WTC11 (cell line): ENCODE results near the gene CDHR5. TPM values are rescaled to one million over a fixed set of nuclear protein-coding genes. Genes with fewer than 3 reads are reported as not detected.

ENCODE experiments used
- ATAC-seq: fragments of 200-7000 bp; cut with Tn5 transposase; 2 replicates; pipeline ENCODE4 v1.10.0; 2021; ENCODE audit warnings: mild to moderate bottlenecking, moderate library complexity
- CTCF ChIA-PET: fragments of 300-600 bp; sonication (Branson Sonifier 250); formaldehyde crosslinking; loops from one replicate; lab custom pipeline; 2021; ENCODE audit warnings: antibody characterized with exemption; lab: Charles Lee
- POLR2A ChIA-PET: fragments of 350-600 bp; sonication (Branson Sonifier 250); formaldehyde crosslinking; loops from one replicate; lab custom pipeline; 2021; ENCODE audit warnings: antibody characterized with exemption; lab: Charles Lee
- DNase-seq: peaks from one replicate; pipeline ENCODE4 v3.0.0; 2021; ENCODE audit warnings: low spot score
- H3K27ac Mint-ChIP-seq: 2 replicates; pipeline ENCODE4 v1.8.0; 2021; ENCODE audit warnings: mixed read lengths
- H3K27me3 Mint-ChIP-seq: 2 replicates; pipeline ENCODE4 v1.8.0; 2021; ENCODE audit warnings: low read depth, mild to moderate bottlenecking, moderate library complexity, mixed read lengths
- H3K36me3 Mint-ChIP-seq: 2 replicates; pipeline ENCODE4 v1.8.0; 2021; ENCODE audit warnings: mixed read lengths
- H3K4me1 Mint-ChIP-seq: 2 replicates; pipeline ENCODE4 v1.8.0; 2022; ENCODE audit warnings: mixed read lengths
- H3K4me3 Mint-ChIP-seq: 2 replicates; pipeline ENCODE4 v1.8.0; 2021; ENCODE audit warnings: mild to moderate bottlenecking, moderate library complexity, mixed read lengths
- H3K9me3 Mint-ChIP-seq: 2 replicates; pipeline ENCODE4 v1.8.0; 2021; ENCODE audit warnings: mixed read lengths
- ATF1 ChIP-seq: sonication (generic); formaldehyde crosslinking; IDR thresholded peaks from 2 replicates; pipeline ENCODE4 v1.8.1; 2023; ENCODE audit warnings: mild to moderate bottlenecking, moderate library complexity, missing genetic modification reagents
- CREM ChIP-seq: sonication (generic); formaldehyde crosslinking; IDR thresholded peaks from 2 replicates; pipeline ENCODE4 v1.8.1; 2022; ENCODE audit warnings: mild to moderate bottlenecking, missing genetic modification reagents, moderate library complexity
- CTCF ChIP-seq: fragments of 200-600 bp; IDR thresholded peaks from 2 replicates; pipeline ENCODE4 v1.8.0; 2022; ENCODE audit warnings: antibody characterized with exemption
- E2F1 ChIP-seq: sonication (generic); formaldehyde crosslinking; IDR thresholded peaks from 2 replicates; pipeline ENCODE4 v1.8.0; 2022; ENCODE audit warnings: mild to moderate bottlenecking, missing genetic modification reagents
- ETV6 ChIP-seq: sonication (generic); formaldehyde crosslinking; IDR thresholded peaks from 2 replicates; pipeline ENCODE4 v1.8.1; 2022; ENCODE audit warnings: mild to moderate bottlenecking, missing genetic modification reagents
- FOXP4 ChIP-seq: sonication (generic); formaldehyde crosslinking; IDR thresholded peaks from 2 replicates; pipeline ENCODE4 v1.8.0; 2022; ENCODE audit warnings: mild to moderate bottlenecking, missing genetic modification reagents
- GTF2I ChIP-seq: fragments of 250-450 bp; sonication (Bioruptor Pico); conservative IDR thresholded peaks from 2 replicates; pipeline ENCODE4 v1.4.0; 2021; ENCODE audit warnings: mild to moderate bottlenecking
- IRF1 ChIP-seq: sonication (generic); formaldehyde crosslinking; IDR thresholded peaks from 2 replicates; pipeline ENCODE4 v1.8.0; 2023; ENCODE audit warnings: missing genetic modification reagents
- JAZF1 ChIP-seq: fragments of 250-450 bp; sonication (Bioruptor Pico); IDR thresholded peaks from 2 replicates; pipeline ENCODE4 v1.9.0; 2021; ENCODE audit warnings: moderate library complexity, mild to moderate bottlenecking, inconsistent platforms
- KAT7 ChIP-seq: sonication (generic); formaldehyde crosslinking; IDR thresholded peaks from 2 replicates; pipeline ENCODE4 v1.8.1; 2023; ENCODE audit warnings: missing genetic modification reagents, mild to moderate bottlenecking, borderline replicate concordance
- MLX ChIP-seq: sonication (generic); formaldehyde crosslinking; IDR thresholded peaks from 2 replicates; pipeline ENCODE4 v1.8.1; 2023; ENCODE audit warnings: mild to moderate bottlenecking, missing genetic modification reagents, moderate library complexity
- NFYB ChIP-seq: sonication (generic); formaldehyde crosslinking; conservative IDR thresholded peaks from 2 replicates; pipeline ENCODE4 v1.8.0; 2022; ENCODE audit warnings: low read depth, missing genetic modification reagents
- NR3C1 ChIP-seq: sonication (generic); formaldehyde crosslinking; conservative IDR thresholded peaks from 2 replicates; pipeline ENCODE4 v1.8.1; 2023; ENCODE audit warnings: low read depth, mild to moderate bottlenecking, missing genetic modification reagents
- OVOL2 ChIP-seq: fragments of 250-450 bp; sonication (Bioruptor Pico); IDR thresholded peaks from 2 replicates; pipeline ENCODE4 v1.9.0; 2021; ENCODE audit warnings: mild to moderate bottlenecking, borderline replicate concordance
- PREB ChIP-seq: sonication (generic); formaldehyde crosslinking; IDR thresholded peaks from 2 replicates; pipeline ENCODE4 v1.8.1; 2022; ENCODE audit warnings: mild to moderate bottlenecking, missing genetic modification reagents, moderate library complexity, borderline replicate concordance
- RELA ChIP-seq: sonication (generic); formaldehyde crosslinking; IDR thresholded peaks from 2 replicates; pipeline ENCODE4 v1.8.1; 2022; ENCODE audit warnings: missing genetic modification reagents, mild to moderate bottlenecking, borderline replicate concordance
- SMAD3 ChIP-seq: sonication (generic); formaldehyde crosslinking; IDR thresholded peaks from 2 replicates; pipeline ENCODE4 v1.8.0; 2022; ENCODE audit warnings: missing genetic modification reagents, mild to moderate bottlenecking, borderline replicate concordance
- SOX15 ChIP-seq: fragments of 250-450 bp; sonication (Bioruptor Pico); IDR thresholded peaks from 2 replicates; pipeline ENCODE4 v1.9.0; 2021; ENCODE audit warnings: mild to moderate bottlenecking
- TCF7 ChIP-seq: sonication (generic); formaldehyde crosslinking; IDR thresholded peaks from 2 replicates; pipeline ENCODE4 v1.8.0; 2022; ENCODE audit warnings: mild to moderate bottlenecking, low read depth, missing genetic modification reagents, moderate library complexity
- TP53 ChIP-seq: sonication (generic); formaldehyde crosslinking; IDR thresholded peaks from 2 replicates; pipeline ENCODE4 v1.8.1; 2023; ENCODE audit warnings: mild to moderate bottlenecking, missing genetic modification reagents
- ZBTB43 ChIP-seq: sonication (generic); formaldehyde crosslinking; IDR thresholded peaks from 2 replicates; pipeline ENCODE4 v1.8.1; 2023; ENCODE audit warnings: mild to moderate bottlenecking, missing genetic modification reagents
- ZNF263 ChIP-seq: sonication (generic); formaldehyde crosslinking; IDR thresholded peaks from 2 replicates; pipeline ENCODE4 v1.8.1; 2022; ENCODE audit warnings: low read depth, mild to moderate bottlenecking, moderate library complexity, missing genetic modification reagents
- ZNF396 ChIP-seq: fragments of 250-450 bp; sonication (Bioruptor Pico); IDR thresholded peaks from 2 replicates; pipeline ENCODE4 v1.8.0; 2021; ENCODE audit warnings: mild to moderate bottlenecking, moderate library complexity, borderline replicate concordance
- ZNF671 ChIP-seq: fragments of 250-450 bp; sonication (Bioruptor Pico); IDR thresholded peaks from 2 replicates; pipeline ENCODE4 v1.8.0; 2021; ENCODE audit warnings: mild to moderate bottlenecking
- total RNA-seq: library from RNA; stranded (reverse); gene quantifications from 3 replicates; pipeline ENCODE4 v1.2.3, GENCODE V29; 2021

Gene CDHR5
- total RNA-seq, 1 experiment from 2014 or later, result 0.26 TPM

GRCh38 chr11:601573-602245 lies 23.0 kb downstream of the CDHR5 start:
- H3K4me3 Mint-ChIP-seq, result no peak overlapping the region
- POLR2A ChIA-PET, result no interaction called here
- H3K27ac Mint-ChIP-seq, result no peak overlapping the region
- TF ChIP-seq KAT7 (CRISPR knock-in tag), result no peak
- TF ChIP-seq FOXP4 (CRISPR knock-in tag), result no peak
- no peak for TF ChIP-seq RELA (CRISPR knock-in tag)
- no peak for TF ChIP-seq OVOL2 (CRISPR knock-in tag)
- no peak for TF ChIP-seq TP53 (CRISPR knock-in tag)
- no peak for TF ChIP-seq ZBTB43
- no peak for TF ChIP-seq CREM (CRISPR knock-in tag)
- TF ChIP-seq ZNF396 (CRISPR knock-in tag), result no peak
- no peak for TF ChIP-seq CTCF
- TF ChIP-seq GTF2I (CRISPR knock-in tag), result no peak
- no peak for TF ChIP-seq E2F1
- TF ChIP-seq ETV6 (CRISPR knock-in tag), result no peak
- no peak for TF ChIP-seq MLX
- no peak for TF ChIP-seq SOX15 (CRISPR knock-in tag)
- H3K9me3 Mint-ChIP-seq, result no peaks in the 10 kb centered on the region
- DNase-seq, result no peak
- ATAC-seq, result no peak
- CTCF ChIA-PET, result interaction anchor here (0.7 kb wide), 1 partner anchor 42 kb away, joined by 3 read pairs; no protein-coding TSS in a partner anchor
- no peaks in the 10 kb centered on the region for H3K4me1 Mint-ChIP-seq
- H3K36me3 Mint-ChIP-seq, result peaks cover 51% of the 10 kb centered on the region
- H3K27me3 Mint-ChIP-seq, result no peaks in the 10 kb centered on the region

- peaks cover 54% of the 10 kb centered on the region for H3K36me3 Mint-ChIP-seq
- no peaks in the 10 kb centered on the region for H3K27me3 Mint-ChIP-seq
- H3K27ac Mint-ChIP-seq, result no peak overlapping the region
- POLR2A ChIA-PET, result interaction anchor here (0.6 kb wide), 1 partner anchor 200 kb away, joined by 3 read pairs; no protein-coding TSS in a partner anchor
- CTCF ChIA-PET, result no interaction called here
- no peaks in the 10 kb centered on the region for H3K9me3 Mint-ChIP-seq
- no peaks in the 10 kb centered on the region for H3K4me1 Mint-ChIP-seq
- DNase-seq (no peak), ATAC-seq (no peak)
- H3K4me3 Mint-ChIP-seq, result no peak overlapping the region
- TF ChIP-seq NFYB (CRISPR knock-in tag) (no peak), IRF1 (CRISPR knock-in tag) (no peak), TCF7 (no peak), NR3C1 (CRISPR knock-in tag) (no peak), SMAD3 (CRISPR knock-in tag) (no peak), ATF1 (CRISPR knock-in tag) (no peak), ZNF671 (CRISPR knock-in tag) (no peak), ETV6 (CRISPR knock-in tag) (no peak), PREB (CRISPR knock-in tag) (no peak), JAZF1 (no peak), RELA (CRISPR knock-in tag) (no peak), ZNF263 (CRISPR knock-in tag) (no peak)
Observed at GRCh38 chr11:598005-598680, 26.6 kb downstream of the CDHR5 start.
